HG03280 (cell line): ENCODE data around the gene PRPF40B.
"Not testable (repeated sequence)": the region's sequence is repeated elsewhere in the genome, so short reads cannot be mapped to it uniquely, and the experiment has no call there.

Source experiments
- ATAC-seq: cut with Tn5 transposase; IDR thresholded peaks from one replicate; pipeline ENCODE4 v1.9.1; 2021; ENCODE audit warnings: mild to moderate bottlenecking, moderate library complexity; ENCODE audit not compliant: unreplicated experiment

Gene PRPF40B

GRCh38 chr12:49609059-49609874 lies 14.1 kb upstream of the PRPF40B start:
- ATAC-seq, result no peak

DNA sequence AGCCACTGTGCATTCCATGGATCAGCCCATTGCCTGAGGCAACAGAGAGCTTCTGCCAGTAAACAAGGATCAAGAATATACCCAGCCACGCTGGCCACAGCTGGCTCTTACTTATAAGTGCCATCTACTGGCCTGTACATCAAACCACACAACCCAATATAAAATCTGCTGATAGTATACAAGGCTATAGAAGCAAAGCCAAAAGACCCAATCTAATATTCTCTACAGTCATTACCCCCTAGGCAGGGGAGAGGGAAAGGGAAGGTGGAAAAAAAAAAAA lies 13.5 kb upstream of the PRPF40B start:
- ATAC-seq, result no peak

GRCh38 chr12:49610785-49611184 lies 12.6 kb upstream of the PRPF40B start:
- ATAC-seq, result not testable (repeated sequence)

- no peak for ATAC-seq
These were observed 11.2 kb upstream of the PRPF40B start for GRCh38 chr12:49612210-49612609.

DNA sequence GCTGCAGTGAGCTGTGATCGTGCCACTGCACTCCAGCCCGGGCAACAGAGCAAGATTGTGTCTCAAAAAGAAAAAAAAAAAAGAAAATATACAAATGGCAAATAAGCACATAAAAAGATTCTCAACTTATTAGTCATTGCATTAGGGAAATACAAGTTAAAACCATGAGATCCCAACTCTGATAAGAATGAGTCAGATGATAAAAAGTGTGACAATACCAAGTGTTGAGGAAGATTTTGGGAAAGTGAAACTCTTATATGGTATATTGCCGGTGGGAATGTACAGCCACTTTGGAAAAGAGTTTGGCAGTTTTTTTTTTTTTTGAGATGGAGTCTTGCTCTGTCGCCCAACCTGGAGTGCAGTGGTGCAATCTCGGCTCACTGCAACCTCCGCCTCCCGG lies 7.6 kb upstream of the PRPF40B start:
- no peak for ATAC-seq

DNA sequence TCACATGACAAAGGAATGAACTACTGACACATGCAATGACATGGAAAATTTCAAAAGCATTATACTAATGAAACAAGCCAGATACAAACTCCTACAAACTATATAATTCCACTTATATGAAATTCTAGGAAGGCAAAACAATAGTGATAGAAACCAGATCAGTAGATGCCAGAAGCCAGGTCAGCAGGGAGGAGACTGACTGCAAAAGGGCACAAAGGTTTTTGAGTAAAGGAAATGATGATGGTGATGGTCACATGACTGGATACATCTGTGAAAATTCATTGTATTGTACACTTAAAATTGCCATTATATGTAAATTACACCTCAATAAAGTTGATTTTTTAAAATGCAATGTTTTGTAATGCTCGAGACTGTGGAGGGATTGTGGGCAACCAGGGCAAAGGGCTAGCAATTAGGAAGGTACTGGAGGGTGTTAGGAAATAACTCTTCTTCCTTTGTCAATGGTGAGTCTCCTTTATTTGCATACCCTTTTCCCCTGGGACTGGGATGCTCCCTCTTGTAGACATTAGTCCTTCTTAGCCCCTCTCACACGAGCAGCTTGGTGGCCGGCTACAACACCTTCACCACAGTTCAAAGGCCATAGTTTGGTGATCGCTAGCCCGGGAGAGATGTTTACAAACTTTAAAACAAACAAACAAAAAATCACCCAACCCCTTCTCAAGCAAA lies 6.7 kb upstream of the PRPF40B start:
- ATAC-seq, result no peak

DNA sequence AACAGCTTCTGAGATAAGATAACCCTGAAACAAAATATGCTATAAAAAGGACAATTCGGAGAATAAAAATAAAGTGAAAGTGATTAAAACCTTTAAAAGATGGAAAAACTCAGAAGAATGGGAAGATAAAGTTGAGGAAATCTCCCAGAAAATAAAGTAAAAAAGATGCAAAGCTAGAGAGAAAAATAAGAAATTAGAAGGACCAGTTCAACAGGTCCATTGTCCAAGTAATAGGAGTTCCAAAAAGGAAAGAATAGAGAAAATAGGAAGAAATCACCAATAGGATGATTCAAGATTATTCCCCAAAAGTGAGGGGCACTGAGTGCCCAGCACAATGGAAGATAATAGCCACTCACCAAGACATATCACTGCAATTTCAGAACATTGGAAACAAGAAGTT lies 4.8 kb upstream of the PRPF40B start:
- ATAC-seq, result no peak

- ATAC-seq, result no peak
These were observed 4.1 kb upstream of the PRPF40B start for GRCh38 chr12:49619286-49619685.

DNA sequence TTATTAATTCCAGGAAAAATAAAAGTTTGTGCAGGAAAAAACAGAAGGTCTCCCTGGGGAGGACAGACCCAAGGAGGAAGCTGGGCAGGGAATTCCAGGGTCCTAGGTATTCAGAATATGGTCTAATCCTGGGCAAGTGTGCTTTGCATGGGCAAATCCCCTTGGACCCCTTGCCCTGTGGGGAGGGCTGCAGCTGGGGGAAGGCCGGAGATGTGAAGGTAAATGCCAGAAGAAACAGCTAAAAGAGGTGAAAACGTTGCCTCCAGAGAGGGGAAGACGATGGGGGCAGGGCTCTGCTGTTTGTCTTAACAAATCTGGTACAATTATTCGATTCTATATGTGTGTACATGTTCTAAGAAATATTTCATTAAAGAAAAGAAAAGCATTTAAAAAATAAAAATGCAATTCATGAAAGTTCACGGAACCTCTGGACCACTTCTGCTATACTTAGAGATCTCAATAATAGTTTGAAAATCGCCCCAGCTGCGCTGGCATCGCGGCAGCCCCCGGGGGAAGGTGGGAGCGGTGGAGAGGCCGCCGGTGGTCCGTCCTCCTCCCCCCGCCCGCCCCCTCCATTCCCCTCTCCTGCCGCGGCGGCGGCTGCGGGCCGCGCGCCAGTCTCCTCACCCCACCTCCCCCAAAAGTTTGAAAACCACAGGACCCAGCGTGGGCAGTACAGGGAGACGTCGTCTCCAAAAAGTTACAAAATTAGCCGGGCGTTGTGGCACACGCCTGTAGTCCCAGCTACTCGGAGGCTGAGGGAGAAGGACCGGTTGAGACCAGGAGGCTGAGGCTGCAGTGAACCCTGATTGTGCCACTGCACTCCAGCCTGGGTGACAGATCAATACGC lies 1.5 kb upstream of the PRPF40B start:
- ATAC-seq, result no peak

- ATAC-seq, result peak; percentile 18
These were observed 740 bp upstream of the PRPF40B start for GRCh38 chr12:49622501-49623141.

DNA sequence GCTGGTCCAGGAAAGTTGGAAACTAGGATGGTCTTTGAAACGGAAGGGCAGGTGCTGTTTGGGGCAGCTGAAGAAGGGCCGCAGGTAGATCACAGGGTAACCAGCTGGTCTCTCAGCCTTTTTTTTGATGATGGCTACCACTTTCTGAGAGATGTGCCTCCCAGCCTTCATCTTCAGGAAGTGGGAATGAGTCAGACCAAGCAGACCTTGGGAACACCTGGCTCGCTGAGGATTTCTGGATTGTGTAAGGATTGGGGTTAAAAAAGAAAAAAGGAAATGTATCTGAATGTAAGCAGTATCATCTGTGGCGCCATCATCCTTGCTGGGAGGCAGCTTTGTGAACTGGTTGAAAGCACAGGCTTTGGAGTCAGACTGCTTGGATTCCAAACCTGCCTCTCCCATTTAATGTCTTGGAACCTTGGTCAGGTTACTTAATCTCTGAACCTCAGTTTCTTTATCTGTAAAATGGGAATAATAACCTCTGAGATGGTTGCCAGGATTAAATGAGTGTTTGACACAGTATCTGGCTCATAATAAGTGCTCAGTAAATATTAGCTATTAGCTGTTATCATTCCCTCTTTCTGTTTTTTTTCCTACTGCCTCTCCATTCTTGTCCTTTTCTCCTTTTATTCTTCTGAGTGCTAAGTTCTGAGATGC lies 1.7 kb downstream of the PRPF40B start:
- ATAC-seq, result no peak

- ATAC-seq, result no peak
These were observed 2.9 kb downstream of the PRPF40B start for GRCh38 chr12:49626169-49626835.

- no peak for ATAC-seq
These were observed 3.5 kb downstream of the PRPF40B start for GRCh38 chr12:49626836-49627235.

DNA sequence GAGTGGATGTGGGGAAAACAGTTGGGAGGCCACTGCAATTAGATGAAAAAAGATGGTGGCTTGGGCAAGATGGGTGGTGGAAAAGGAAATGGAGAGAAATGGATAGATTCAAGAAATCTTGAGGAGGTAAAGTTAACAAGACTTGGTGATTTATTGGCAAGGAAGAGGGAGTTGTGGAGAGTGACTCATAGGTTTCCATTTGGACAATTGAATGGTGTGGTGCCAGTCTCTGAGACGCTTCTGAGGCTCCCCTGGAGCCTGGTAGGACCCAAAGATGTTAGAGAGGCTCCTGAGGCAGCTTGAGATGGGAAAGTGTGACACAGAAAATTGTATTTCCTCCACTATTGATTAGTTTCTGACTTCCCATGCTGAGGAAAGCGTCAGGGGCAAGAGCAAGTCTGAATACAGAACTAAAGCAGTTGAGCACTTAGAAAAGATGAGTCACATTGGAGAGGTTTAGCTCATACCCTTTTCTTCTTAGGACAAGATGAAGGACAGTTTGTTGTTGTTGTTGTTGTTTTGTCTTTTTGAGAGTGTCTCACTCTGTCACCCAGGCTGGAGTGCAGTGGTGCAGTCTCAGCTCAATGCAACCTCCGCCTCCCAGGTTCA lies 4.5 kb downstream of the PRPF40B start:
- no peak for ATAC-seq

- no peak for ATAC-seq
These were observed 8.1 kb downstream of the PRPF40B start for GRCh38 chr12:49631336-49631907.

DNA sequence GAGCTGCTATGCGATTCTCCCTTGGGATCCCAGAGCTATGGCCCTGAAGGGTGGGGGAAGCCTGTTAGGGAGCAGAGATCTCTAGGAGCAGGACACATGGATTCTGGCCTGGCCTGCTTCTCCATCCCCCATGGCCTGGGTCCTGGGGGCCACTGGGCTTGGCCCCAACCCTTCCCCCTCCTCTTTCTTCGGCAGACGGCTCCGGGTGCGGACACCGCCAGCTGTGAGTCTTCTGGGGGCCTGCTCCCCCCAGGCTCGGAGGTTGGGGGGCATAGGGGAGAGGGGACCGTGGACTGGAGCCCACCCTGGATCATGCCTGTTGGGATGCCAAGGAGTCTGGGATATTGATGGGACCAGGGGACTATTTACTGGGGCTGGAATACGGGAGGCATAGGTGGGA lies 9.0 kb downstream of the PRPF40B start:
- ATAC-seq, result no peak

GRCh38 chr12:49632986-49633702 lies 9.8 kb downstream of the PRPF40B start:
- ATAC-seq, result no peak

DNA sequence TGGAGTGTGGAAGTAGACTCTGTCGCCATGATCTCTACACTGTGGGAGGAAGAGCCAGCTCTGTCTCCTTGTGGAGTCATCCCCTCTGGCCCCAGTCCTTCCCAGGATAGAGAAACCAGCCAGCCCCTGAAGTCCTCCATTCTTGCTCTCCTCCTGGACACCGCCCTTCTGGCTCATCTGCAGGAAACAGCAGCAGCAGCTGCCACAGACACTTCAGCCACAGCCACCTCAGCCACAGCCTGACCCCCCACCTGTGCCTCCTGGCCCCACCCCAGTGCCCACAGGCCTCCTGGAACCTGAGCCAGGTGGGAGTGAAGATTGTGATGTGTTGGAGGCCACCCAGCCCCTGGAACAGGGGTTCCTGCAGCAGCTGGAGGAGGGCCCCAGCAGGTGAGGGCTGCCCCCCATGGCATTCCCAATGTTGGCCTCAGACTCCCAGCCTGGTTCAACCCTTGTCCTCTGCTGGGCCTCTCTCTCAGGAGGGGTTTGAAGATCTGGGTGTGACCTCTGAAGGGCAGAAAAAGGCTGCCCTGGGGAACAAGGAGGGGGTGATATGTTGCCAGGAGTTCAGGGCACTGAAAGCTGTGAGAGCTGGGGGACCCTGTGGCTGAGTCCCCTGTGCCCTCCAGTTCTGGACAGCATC lies 10.5 kb downstream of the PRPF40B start:
- ATAC-seq, result no peak
